ENCODE results near the gene NARS2.
A peak's percentile ranks its signal among the peaks of the same experiment; 100 is the strongest.
"Not testable (repeated sequence)": the region's sequence is repeated elsewhere in the genome, so short reads cannot be mapped to it uniquely, and the experiment has no call there.

Gene NARS2

GRCh38 chr11:78606667-78607066 lies 32.0 kb upstream of the NARS2 start:
- Histone ChIP-seq H3K4ac (ENCODE audit: low read depth, low read length) (no peak overlapping the region), H3K18ac (ENCODE audit: low read length) (no peak overlapping the region), H3K9ac (ENCODE audit: low read length) (no peak overlapping the region), H2BK120ac (ENCODE audit: insufficient read depth, low read length, poor library complexity) (no peak overlapping the region), H3K9me3 (ENCODE audit: insufficient read depth, low read depth, low read length) (peaks cover 3% of the 10 kb centered on the region), H3K27ac (ENCODE audit: low read depth, low read length) (no peak overlapping the region), H3K4me2 (ENCODE audit: low read length) (no peak overlapping the region), H4K8ac (ENCODE audit: low read depth, low read length) (no peak overlapping the region), H2BK12ac (ENCODE audit: low read length) (no peak overlapping the region), H2AK5ac (ENCODE audit: low read length) (no peak overlapping the region), H3K36me3 (ENCODE audit: control insufficient read depth in 1 of 2, insufficient read depth in 2 of 2, low read length in 2 of 2) (no peaks in the 10 kb centered on the region), H3K27me3 (ENCODE audit: insufficient read depth, low read length) (no peaks in the 10 kb centered on the region), H3K23ac (ENCODE audit: low read length) (no peak overlapping the region), H3K79me2 (ENCODE audit: control insufficient read depth, insufficient read depth, low read length, poor library complexity) (no peaks in the 10 kb centered on the region), H4K91ac (ENCODE audit: low read depth, low read length) (no peak overlapping the region), H3K14ac (ENCODE audit: low read length) (no peak overlapping the region), H3K4me3 (ENCODE audit: low read depth, low read length) (no peak overlapping the region), H3K4me1 (ENCODE audit: control insufficient read depth in 1 of 2, insufficient read depth in 2 of 2, low read length in 2 of 2) (no peaks in the 10 kb centered on the region), H3K79me1 (ENCODE audit: low read length) (no peaks in the 10 kb centered on the region), H4K12ac (ENCODE audit: low read depth, low read length) (no peak overlapping the region), H2AFZ (ENCODE audit: insufficient read depth, low read length, poor library complexity) (no peak overlapping the region), H2BK5ac (ENCODE audit: low read depth, low read length, poor library complexity) (no peak overlapping the region)
- peak; percentile 27 to 81 for DNase-seq
- WGBS (ENCODE audit: extremely low coverage, insufficient coverage, insufficient read length), result no CpG with 5 or more reads among the region's 3 CpGs

GRCh38 chr11:78605296-78605695 lies 30.6 kb upstream of the NARS2 start:
- no CpG with 5 or more reads among the region's 7 CpGs for WGBS (ENCODE audit: extremely low coverage, insufficient coverage, insufficient read length)
- no peak overlapping the region for H3K4me2 ChIP-seq (ENCODE audit: low read length)
- no peak overlapping the region for H2BK5ac ChIP-seq (ENCODE audit: low read depth, low read length, poor library complexity)

DNA sequence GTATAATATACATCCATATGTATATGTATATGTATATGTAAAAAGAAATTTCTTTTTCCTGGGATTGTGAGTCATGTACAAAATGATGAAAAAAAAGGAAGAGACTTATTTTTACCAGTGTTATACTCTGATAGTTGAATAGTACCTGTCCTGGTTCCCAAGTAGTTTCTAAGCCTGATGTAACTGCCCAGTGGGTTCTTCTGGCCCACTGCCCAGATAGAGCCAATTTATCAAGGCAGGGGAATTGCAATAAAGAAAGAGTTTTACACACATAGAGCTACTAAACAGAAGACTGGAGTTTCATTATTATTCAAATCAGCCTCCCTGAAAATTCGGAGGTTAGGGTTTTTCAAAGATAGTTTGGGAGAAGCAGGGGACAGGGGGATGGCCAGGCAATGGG lies 29.1 kb upstream of the NARS2 start:
- H3K4me3 ChIP-seq (ENCODE audit: low read depth, low read length), result no peak overlapping the region
- H4K8ac ChIP-seq (ENCODE audit: low read depth, low read length), result no peak overlapping the region
- no peak overlapping the region for H3K9ac ChIP-seq (ENCODE audit: low read length)
- peaks cover 2% of the 10 kb centered on the region for H3K9me3 ChIP-seq (ENCODE audit: insufficient read depth, low read depth, low read length)
- H3K14ac ChIP-seq (ENCODE audit: low read length), result no peak overlapping the region
- H3K4me2 ChIP-seq (ENCODE audit: low read length), result no peak overlapping the region
- H3K79me2 ChIP-seq (ENCODE audit: control insufficient read depth, insufficient read depth, low read length, poor library complexity), result no peaks in the 10 kb centered on the region
- H3K27ac ChIP-seq (ENCODE audit: low read depth, low read length), result no peak overlapping the region
- no peaks in the 10 kb centered on the region for H3K4me1 ChIP-seq (ENCODE audit: control insufficient read depth in 1 of 2, insufficient read depth in 2 of 2, low read length in 2 of 2)
- no CpG with 5 or more reads among the region's 1 CpG for WGBS (ENCODE audit: extremely low coverage, insufficient coverage, insufficient read length)
- H2AK5ac ChIP-seq (ENCODE audit: low read length), result no peak overlapping the region
- no peak overlapping the region for H4K12ac ChIP-seq (ENCODE audit: low read depth, low read length)
- H2AFZ ChIP-seq (ENCODE audit: insufficient read depth, low read length, poor library complexity), result no peak overlapping the region
- H2BK12ac ChIP-seq (ENCODE audit: low read length), result no peak overlapping the region
- no peak for DNase-seq
- no peaks in the 10 kb centered on the region for H3K27me3 ChIP-seq (ENCODE audit: insufficient read depth, low read length)
- no peak overlapping the region for H2BK120ac ChIP-seq (ENCODE audit: insufficient read depth, low read length, poor library complexity)
- no peak overlapping the region for H3K4ac ChIP-seq (ENCODE audit: low read depth, low read length)
- no peak overlapping the region for H2BK5ac ChIP-seq (ENCODE audit: low read depth, low read length, poor library complexity)
- H4K91ac ChIP-seq (ENCODE audit: low read depth, low read length), result no peak overlapping the region
- peak overlapping the region; percentile 80 for H3K23ac ChIP-seq (ENCODE audit: low read length)
- no peak overlapping the region for H3K18ac ChIP-seq (ENCODE audit: low read length)
- no peaks in the 10 kb centered on the region for H3K79me1 ChIP-seq (ENCODE audit: low read length)
- no peaks in the 10 kb centered on the region for H3K36me3 ChIP-seq (ENCODE audit: control insufficient read depth in 1 of 2, insufficient read depth in 2 of 2, low read length in 2 of 2)

More at GRCh38 chr11:78605296-78605695, 30.6 kb upstream of the NARS2 start:
- H2BK12ac ChIP-seq (ENCODE audit: low read length), result no peak overlapping the region
- no peaks in the 10 kb centered on the region for H3K4me1 ChIP-seq (ENCODE audit: control insufficient read depth in 1 of 2, insufficient read depth in 2 of 2, low read length in 2 of 2)
- no peaks in the 10 kb centered on the region for H3K36me3 ChIP-seq (ENCODE audit: control insufficient read depth in 1 of 2, insufficient read depth in 2 of 2, low read length in 2 of 2)
- no peaks in the 10 kb centered on the region for H3K79me2 ChIP-seq (ENCODE audit: control insufficient read depth, insufficient read depth, low read length, poor library complexity)
- H3K79me1 ChIP-seq (ENCODE audit: low read length), result no peaks in the 10 kb centered on the region
- H3K14ac ChIP-seq (ENCODE audit: low read length), result no peak overlapping the region
- H3K4me3 ChIP-seq (ENCODE audit: low read depth, low read length), result no peak overlapping the region
- H2AFZ ChIP-seq (ENCODE audit: insufficient read depth, low read length, poor library complexity), result no peak overlapping the region
- H3K9ac ChIP-seq (ENCODE audit: low read length), result no peak overlapping the region
- no peak overlapping the region for H2AK5ac ChIP-seq (ENCODE audit: low read length)
- H3K9me3 ChIP-seq (ENCODE audit: insufficient read depth, low read depth, low read length), result peaks cover 2% of the 10 kb centered on the region
- no peak overlapping the region for H2BK120ac ChIP-seq (ENCODE audit: insufficient read depth, low read length, poor library complexity)
- no peak overlapping the region for H4K91ac ChIP-seq (ENCODE audit: low read depth, low read length)
- DNase-seq, result peak in 1 of 2 donors; percentile 49
- H3K4ac ChIP-seq (ENCODE audit: low read depth, low read length), result no peak overlapping the region
- H3K27me3 ChIP-seq (ENCODE audit: insufficient read depth, low read length), result no peaks in the 10 kb centered on the region
- no peak overlapping the region for H4K12ac ChIP-seq (ENCODE audit: low read depth, low read length)
- no peak overlapping the region for H4K8ac ChIP-seq (ENCODE audit: low read depth, low read length)
- no peak overlapping the region for H3K27ac ChIP-seq (ENCODE audit: low read depth, low read length)
- H3K18ac ChIP-seq (ENCODE audit: low read length), result no peak overlapping the region
- no peak overlapping the region for H3K23ac ChIP-seq (ENCODE audit: low read length)

GRCh38 chr11:78602771-78603170 lies 28.1 kb upstream of the NARS2 start:
- WGBS (ENCODE audit: extremely low coverage, insufficient coverage, insufficient read length), result no CpG with 5 or more reads among the region's 5 CpGs

More at GRCh38 chr11:78602771-78603170, 28.1 kb upstream of the NARS2 start:
- H3K27me3 ChIP-seq (ENCODE audit: insufficient read depth, low read length); H3K18ac ChIP-seq (ENCODE audit: low read length); H2BK120ac ChIP-seq (ENCODE audit: insufficient read depth, low read length, poor library complexity); H3K27ac ChIP-seq (ENCODE audit: low read depth, low read length); H3K14ac ChIP-seq (ENCODE audit: low read length); H3K4me1 ChIP-seq (ENCODE audit: control insufficient read depth in 1 of 2, insufficient read depth in 2 of 2, low read length in 2 of 2); H3K79me1 ChIP-seq (ENCODE audit: low read length); H2BK12ac ChIP-seq (ENCODE audit: low read length); DNase-seq; H3K9me3 ChIP-seq (ENCODE audit: insufficient read depth, low read depth, low read length); H3K23ac ChIP-seq (ENCODE audit: low read length); H4K8ac ChIP-seq (ENCODE audit: low read depth, low read length); H2AK5ac ChIP-seq (ENCODE audit: low read length); H3K4me3 ChIP-seq (ENCODE audit: low read depth, low read length); H3K36me3 ChIP-seq (ENCODE audit: control insufficient read depth in 1 of 2, insufficient read depth in 2 of 2, low read length in 2 of 2); H3K79me2 ChIP-seq (ENCODE audit: control insufficient read depth, insufficient read depth, low read length, poor library complexity); H2BK5ac ChIP-seq (ENCODE audit: low read depth, low read length, poor library complexity); H3K9ac ChIP-seq (ENCODE audit: low read length); H2AFZ ChIP-seq (ENCODE audit: insufficient read depth, low read length, poor library complexity); H4K12ac ChIP-seq (ENCODE audit: low read depth, low read length); H3K4me2 ChIP-seq (ENCODE audit: low read length); H4K91ac ChIP-seq (ENCODE audit: low read depth, low read length); H3K4ac ChIP-seq (ENCODE audit: low read depth, low read length): not testable (repeated sequence)

All from trophoblast cell (in vitro differentiated cells and primary cell).